GM19043 (cell line): Measurements from ENCODE around the gene ANKRD42.

Source experiments
- ATAC-seq: cut with Tn5 transposase; IDR thresholded peaks from one replicate; pipeline ENCODE4 v1.9.1; 2021; ENCODE audit warnings: low read depth; ENCODE audit not compliant: unreplicated experiment

Gene ANKRD42

DNA sequence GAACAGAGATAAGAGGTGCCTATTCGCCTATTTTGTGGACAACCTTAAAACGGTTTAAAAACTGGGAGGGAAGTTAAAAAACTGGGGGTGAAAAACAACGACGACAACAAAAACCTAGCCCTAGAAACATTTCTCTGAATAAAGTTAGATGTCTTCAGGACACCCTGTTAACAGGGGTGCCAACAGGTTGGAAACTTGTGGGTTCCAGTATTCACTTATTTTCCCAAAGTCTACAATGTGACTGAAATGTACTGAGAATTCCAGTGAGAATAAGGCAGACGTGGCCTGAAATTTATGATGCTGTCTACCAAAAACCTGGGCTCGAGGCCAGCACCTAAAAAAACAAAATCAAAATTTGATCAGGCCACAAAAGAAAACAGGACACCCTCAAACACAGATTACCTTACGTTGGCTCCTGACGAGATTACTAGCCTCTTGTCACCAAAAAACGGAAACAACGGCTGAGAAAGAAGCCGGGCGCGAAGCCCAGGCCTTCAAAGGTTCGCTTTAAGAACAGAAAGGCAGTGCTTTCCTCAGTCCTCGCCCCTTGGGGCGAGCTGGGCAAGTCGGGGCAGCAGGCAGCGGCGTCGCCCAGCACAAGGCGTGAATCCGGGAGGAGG lies 91.7 kb downstream of the ANKRD42 start:
- ATAC-seq, result peak; percentile 31

DNA sequence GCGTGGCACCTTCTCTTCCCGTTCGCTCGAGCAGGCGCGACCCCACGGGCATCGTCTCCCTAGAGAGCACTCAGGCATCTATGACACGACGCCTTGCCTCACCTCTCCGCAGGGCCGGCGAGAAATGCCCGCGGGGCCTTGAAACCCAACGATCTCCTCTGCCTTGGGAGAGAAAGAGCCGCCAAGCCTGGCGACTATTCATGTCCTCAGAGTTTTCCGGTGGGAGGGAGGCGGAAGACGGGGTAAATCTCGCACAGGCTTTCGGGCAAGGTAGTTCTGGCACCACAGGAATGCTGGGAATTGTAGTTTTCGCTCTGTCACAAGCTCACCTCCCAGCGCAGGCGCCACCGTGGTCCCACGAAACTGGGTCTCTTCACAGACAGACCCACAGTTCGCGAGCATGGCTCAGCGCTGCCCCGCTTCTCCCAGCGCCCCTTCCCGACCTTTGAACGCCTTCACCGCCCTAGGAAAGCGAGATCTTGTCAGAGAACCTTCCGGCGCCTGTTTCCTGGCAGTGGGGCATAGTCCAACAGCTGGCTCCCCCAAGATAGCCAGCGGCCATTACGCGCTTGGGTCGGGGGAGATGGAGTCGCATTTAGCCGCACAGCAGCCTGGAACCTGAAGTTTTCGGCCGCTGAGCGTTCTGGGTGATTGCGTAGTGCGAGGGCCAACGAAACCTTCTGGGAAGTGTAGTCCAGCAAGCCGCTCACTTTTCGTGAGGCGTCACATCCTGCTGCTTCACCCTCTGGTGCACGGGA lies 92.4 kb downstream of the ANKRD42 start, which contains the start of gene CCDC90B:
CCDC90B (minus strand) TSS at position 597 of the 758 bp plus-strand sequence; CDS start at position 202, 395 bp downstream.
- ATAC-seq, result peak; percentile 79

- ATAC-seq, result no peak
Measured at GRCh38 chr11:83287631-83288030, 94.1 kb downstream of the ANKRD42 start.

DNA sequence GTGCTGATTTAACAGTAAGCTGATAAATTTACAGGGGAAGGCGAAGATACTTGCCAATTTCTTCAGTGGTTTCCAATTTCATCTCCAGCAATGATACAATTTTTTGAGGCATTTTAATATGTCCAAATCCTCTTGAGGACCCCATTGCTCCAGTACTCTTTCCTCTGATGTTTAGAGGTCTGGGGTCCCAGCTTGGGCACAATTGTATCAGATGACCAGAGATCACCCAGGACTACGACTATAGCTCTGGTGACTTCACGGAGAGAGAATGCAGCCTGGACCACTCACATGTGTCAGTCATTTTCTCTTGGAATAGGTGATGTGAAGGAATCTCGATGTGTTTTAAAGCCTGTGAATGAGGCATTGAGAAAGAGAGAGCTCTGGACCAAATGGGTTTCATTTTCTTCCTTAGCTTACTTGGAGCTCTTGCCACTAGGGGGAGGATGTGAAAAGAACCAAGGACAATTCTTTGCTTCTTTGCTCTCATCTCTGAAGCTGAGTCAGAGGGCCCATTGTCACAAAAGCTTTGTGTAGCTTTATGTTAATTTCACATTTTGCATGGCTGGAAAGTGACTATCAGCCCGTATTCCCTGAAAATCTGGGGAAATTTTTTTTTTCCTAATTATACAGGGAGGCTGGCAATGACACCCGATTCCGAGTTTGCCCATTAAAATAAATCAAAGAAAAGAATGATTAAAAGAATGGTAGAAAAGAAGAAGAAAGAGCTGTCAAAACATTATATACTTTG lies 99.4 kb downstream of the ANKRD42 start:
- peak; percentile 59 for ATAC-seq

GRCh38 chr11:83293457-83293774 lies 99.9 kb downstream of the ANKRD42 start:
- ATAC-seq, result no peak

GRCh38 chr11:83294208-83294607 lies 100.7 kb downstream of the ANKRD42 start:
- no peak for ATAC-seq
